Sciatic nerve (tissue), 2 donors: ENCODE measurements around the gene CRIP2. TPM values are rescaled to one million over a fixed set of nuclear protein-coding genes. Genes with fewer than 3 reads are reported as not detected.

Source experiments
- ATAC-seq: fragments of 200-7000 bp; cut with Tn5 transposase; one replicate; pipeline ENCODE4 v1.9.1; 2020; ENCODE audit warnings: mild to moderate bottlenecking, moderate library complexity
- DNase-seq: peaks from one replicate; pipeline ENCODE4 v3.0.0-alpha.2; 2020; ENCODE audit warnings: low spot score
- intact Hi-C: fragments of 100-400 bp; cut with DNase I; formaldehyde crosslinking; loops from one replicate; pipeline ENCODE4 v1.14.2; 2022
- total RNA-seq: library from RNA; stranded (reverse); fragmentation: NEBNext Ultra II Directional; extraction: Animal tissue kit (Norgen Biotek cat#: 25700); gene quantifications from one replicate; pipeline ENCODE4 v1.2.1, GENCODE V29; 2021
- donor health status: DM: no; HTN: no; CAD: no.
- donor health status: DM: no; HTN: no; CAD: no.

The CRIP2 gene
- total RNA-seq, 1 donor from 2014 or later, result 172 TPM

DNA sequence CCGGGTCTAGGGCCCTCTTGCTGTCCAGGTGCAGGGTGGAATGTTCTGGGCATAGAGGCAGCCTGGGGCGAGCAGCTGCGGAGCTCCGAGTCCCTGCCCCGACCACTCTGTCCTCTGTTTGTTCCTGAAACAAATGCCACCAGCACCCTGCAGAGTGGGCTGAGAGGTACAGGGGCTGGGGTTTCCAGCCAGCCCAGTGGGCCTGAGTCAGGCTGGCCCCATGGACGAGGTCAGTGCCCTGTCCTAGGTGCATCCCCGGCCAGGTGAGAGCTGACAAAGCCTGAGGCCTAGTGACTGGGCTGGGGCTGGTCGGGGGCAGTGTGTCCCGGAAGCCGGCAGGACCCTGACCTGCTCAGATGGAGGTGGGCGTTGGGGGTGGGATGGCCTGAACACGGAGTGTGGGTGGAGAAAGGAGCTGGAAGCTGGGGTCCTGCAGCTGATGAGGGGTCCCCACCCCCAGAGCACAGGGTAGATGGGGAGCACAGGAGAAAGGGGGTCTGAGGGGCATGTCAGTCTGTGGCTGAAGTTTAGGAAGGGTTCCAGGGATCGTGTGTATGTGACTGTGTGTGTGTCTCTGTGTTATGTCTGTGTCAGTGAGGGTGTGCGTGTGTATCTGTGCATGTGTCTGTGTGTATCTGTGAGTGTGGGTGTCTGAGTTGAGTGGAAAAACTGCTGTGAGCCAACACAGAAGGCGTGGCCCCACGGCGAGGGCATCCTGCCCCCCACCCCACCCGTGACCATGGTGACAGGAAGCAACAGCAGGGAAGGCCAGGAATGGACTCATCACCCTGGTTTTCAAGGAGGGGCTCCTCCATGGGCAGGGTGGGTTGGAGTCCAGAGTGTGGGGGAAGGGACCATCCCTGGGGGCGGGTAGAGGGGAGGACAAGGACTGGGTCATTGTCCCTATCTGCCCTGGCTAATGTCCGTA, 9.7 kb downstream of the CRIP2 start:
- intact Hi-C loops, result no loop called here
- ATAC-seq (no peak), DNase-seq (no peak)

DNA sequence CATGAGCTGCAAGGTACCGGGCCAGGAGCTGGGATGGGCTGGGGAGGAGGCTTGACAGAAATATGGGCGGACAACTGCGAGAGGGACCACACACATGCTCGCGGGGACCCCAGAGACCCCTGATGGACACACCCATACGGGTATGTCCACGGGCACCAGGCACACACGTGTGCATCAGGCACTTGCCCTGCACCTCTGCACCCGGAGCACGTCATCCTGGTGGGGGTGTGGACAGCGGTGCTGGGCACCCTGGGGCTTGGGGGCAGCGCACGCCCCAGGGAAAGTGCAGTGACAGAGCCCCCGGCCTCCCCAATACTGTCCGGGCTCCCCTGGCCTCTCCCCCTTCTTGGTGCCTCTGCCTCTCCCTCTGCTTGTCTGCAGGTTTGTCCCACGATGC, 10.4 kb downstream of the CRIP2 start:
- ATAC-seq, result no peak
- intact Hi-C loops, result loop anchor here (5.0 kb wide), 1 partner anchor 113 kb away; no protein-coding TSS in a partner anchor

DNA sequence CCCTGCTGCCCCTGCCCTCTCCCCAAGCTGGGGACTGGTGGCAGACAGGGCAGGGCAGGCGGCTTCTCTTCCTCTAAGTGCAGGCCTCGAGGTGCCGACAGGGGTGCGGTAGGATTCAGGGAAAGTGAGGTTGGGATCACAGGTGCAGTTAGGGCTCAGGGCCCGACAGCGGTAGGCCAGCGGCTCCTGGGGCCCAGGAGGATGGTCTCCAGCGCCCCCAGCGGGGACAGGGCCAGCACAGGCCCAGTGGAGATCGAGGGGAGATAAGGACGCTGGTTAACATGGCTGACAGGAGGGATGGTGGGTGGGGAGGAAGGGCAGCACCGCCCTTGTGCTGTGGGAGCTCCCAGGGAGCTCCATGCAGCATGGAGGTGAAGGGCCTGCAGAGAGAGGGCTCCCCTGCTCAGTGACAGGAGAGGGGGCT, 11.1 kb downstream of the CRIP2 start:
- no peak for ATAC-seq
- no peak for DNase-seq
- intact Hi-C loops, result loop anchor here (5.0 kb wide), 1 partner anchor 113 kb away; no protein-coding TSS in a partner anchor

More for the DNA sequence above, 10.4 kb downstream of the CRIP2 start:
- no peak for DNase-seq

DNA sequence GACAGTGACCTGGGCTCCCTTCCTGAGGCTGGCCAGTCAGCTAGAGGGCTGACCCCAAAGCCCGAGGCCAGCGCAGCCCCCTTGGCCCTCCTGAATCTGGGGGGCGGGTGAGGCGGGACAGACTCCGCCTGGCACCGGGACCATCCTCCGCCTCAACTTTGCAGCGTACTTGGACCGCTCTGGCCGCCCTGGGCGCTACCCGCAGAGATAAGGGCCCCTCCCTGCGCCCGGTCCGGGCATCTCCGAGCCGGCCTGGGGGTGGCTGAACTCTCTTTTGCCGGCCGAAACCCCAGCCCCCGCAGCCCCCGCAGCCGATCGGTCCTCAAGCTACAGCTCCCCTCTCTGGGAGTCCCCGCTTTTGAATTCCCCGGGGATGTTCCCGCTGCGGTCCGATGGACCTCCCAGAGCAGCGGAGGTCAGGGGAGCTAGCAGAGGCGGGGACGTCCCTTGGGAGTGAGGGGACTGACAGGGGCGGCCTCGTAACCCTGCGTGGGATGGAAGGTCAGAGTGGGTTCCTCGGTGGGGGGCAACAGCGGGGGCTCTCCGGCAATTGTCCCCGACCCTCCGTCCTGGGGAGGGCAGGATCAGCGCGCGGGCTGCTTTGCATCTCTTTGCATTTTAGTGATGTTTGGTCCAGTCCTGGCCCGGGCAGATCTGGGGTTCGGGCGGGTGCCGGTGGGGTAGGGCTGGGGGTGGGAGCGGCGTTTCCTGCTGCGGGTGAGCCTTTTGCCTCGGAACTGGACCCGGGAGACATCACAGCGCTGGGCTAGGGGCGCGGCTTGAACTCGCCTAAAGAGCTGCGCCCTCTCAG, 11.7 kb downstream of the CRIP2 start, which contains the start of gene CRIP1:
TSS of gene CRIP1 (plus strand) at position 724 of the 811 bp plus-strand sequence. CDS start 374 bp downstream, outside the sequence.
- intact Hi-C loops, result loop anchor here (5.0 kb wide), 1 partner anchor 114 kb away; no protein-coding TSS in a partner anchor
- DNase-seq (no peak), ATAC-seq (no peak)

GRCh38 chr14:105486974-105487448, 12.4 kb downstream of the CRIP2 start:
- intact Hi-C loops, result loop anchor here (5.0 kb wide), 1 partner anchor 115 kb away; no protein-coding TSS in a partner anchor
- ATAC-seq, result no peak
- peak; percentile 85 for DNase-seq

- ATAC-seq (no peak), DNase-seq (no peak)
- intact Hi-C loops, result loop anchor here (5.0 kb wide), 1 partner anchor 115 kb away; no protein-coding TSS in a partner anchor
Measured at GRCh38 chr14:105487449-105487985, 12.9 kb downstream of the CRIP2 start.

DNA sequence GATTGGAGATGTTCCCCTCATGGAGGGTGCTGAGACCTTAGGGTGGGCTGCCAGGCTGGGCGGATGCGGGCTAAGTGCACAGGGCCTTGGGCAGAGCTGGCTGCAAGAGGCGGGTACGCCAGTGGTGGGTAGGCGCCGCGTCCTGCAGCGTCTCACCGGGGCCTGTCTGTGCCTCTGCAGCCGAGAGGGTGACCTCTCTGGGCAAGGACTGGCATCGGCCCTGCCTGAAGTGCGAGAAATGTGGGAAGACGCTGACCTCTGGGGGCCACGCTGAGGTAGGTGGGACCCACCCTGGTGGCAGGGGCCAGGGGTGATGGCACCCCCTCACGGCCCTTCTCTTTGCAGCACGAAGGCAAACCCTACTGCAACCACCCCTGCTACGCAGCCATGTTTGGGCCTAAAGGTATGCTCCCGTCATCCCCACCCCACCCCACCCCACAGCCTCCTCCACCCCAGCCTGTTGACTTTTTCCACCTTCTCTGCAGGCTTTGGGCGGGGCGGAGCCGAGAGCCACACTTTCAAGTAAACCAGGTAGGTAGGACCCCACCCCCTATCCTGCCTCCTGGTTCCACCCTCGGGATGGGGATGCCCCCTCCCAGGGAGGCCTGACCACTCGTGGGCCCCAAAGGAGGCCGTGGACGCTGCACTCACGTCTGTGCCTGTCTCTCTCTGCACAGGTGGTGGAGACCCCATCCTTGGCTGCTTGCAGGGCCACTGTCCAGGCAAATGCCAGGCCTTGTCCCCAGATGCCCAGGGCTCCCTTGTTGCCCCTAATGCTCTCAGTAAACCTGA, 13.6 kb downstream of the CRIP2 start:
- DNase-seq (no peak), ATAC-seq (no peak)
- intact Hi-C loops, result loop anchor here (5.0 kb wide), 1 partner anchor 116 kb away; no protein-coding TSS in a partner anchor

GRCh38 chr14:105488781-105489541, 14.3 kb downstream of the CRIP2 start:
- no peak for ATAC-seq
- intact Hi-C loops, result loop anchor here (5.0 kb wide), 1 partner anchor 117 kb away; no protein-coding TSS in a partner anchor
- no peak for DNase-seq

- peak; percentile 30 for ATAC-seq
- intact Hi-C loops, result loop anchor here (5.0 kb wide), 1 partner anchor 117 kb away; no protein-coding TSS in a partner anchor
- peak; percentile 91 for DNase-seq
Measured at GRCh38 chr14:105489542-105490266, 15.1 kb downstream of the CRIP2 start.

DNA sequence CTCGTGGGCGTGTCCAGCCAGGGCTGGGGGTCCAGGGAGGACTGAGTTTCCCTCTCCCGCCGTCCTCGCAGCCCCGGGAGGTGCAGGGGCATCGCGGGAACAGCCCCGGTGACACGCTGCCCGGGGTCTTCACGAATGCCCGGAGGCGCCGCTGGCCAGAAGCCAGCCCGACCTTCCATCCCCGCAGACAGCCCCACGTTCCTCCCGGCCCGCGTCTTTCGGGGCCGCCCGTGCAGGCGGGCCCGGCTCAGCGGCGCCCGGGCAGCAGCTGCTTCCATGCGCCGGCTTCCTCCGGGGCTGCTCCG, 15.6 kb downstream of the CRIP2 start:
- ATAC-seq, result no peak
- intact Hi-C loops, result no loop called here
- peak; percentile 81 for DNase-seq

DNA sequence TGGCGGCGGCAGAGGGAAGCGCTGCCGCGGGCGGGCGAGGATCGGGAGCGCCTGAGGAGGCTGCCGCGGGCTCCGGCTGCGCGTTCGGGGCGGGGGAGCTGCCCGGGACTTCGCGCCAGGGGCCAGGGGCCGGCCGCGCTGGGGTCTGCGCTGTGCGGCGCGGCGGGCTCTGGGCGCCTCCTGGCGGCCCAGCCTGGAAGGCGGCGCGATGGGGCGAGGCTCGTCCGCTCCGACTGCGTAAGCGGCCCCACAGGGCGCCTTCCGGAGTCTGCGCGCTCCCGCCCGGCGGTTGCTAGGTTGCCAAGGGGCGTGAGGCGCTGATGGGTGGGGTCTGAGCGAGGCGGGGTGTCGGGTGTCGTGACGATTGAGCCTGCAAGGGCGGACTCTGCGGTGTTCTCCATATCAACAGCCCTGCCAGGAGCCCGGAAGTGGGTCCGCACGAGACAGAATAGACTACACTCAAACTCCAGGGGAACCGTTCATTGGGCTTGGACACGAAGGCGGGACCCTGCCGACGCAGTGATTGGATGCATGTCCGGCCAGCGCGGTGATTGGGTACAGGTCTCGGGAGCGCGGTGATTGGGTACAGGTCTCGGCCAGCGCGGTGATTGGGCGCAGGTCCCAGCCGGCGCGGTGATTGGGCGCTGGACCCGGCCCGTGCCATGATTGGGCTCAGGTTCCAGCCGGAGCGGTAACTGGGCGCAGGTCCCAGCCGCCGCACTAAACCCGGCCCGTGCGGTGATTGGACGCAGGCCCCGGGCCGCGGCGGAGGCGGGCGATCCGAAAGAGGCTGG, 16.1 kb downstream of the CRIP2 start, which contains the start of gene TEDC1:
TSS of gene TEDC1 (plus strand) at position 675 of the 794 bp plus-strand sequence. CDS start 130 bp downstream, outside the sequence.
- intact Hi-C loops, result no loop called here
- DNase-seq (peak; percentile 99), ATAC-seq (peak; percentile 93)

GRCh38 chr14:105491366-105491973, 16.8 kb downstream of the CRIP2 start:
- intact Hi-C loops, result no loop called here
- ATAC-seq, result no peak
- DNase-seq, result peak; percentile 91

- no peak for ATAC-seq
- intact Hi-C loops, result no loop called here
- peak; percentile 70 for DNase-seq
Measured at GRCh38 chr14:105492031-105492970, 17.7 kb downstream of the CRIP2 start.
